ENCODE results near the gene TBCD. TPM values are rescaled to one million over a fixed set of nuclear protein-coding genes. Genes with fewer than 3 reads are reported as not detected.

Gene TBCD
- total RNA-seq, 1 experiment from 2014 or later = 94.6 TPM

DNA sequence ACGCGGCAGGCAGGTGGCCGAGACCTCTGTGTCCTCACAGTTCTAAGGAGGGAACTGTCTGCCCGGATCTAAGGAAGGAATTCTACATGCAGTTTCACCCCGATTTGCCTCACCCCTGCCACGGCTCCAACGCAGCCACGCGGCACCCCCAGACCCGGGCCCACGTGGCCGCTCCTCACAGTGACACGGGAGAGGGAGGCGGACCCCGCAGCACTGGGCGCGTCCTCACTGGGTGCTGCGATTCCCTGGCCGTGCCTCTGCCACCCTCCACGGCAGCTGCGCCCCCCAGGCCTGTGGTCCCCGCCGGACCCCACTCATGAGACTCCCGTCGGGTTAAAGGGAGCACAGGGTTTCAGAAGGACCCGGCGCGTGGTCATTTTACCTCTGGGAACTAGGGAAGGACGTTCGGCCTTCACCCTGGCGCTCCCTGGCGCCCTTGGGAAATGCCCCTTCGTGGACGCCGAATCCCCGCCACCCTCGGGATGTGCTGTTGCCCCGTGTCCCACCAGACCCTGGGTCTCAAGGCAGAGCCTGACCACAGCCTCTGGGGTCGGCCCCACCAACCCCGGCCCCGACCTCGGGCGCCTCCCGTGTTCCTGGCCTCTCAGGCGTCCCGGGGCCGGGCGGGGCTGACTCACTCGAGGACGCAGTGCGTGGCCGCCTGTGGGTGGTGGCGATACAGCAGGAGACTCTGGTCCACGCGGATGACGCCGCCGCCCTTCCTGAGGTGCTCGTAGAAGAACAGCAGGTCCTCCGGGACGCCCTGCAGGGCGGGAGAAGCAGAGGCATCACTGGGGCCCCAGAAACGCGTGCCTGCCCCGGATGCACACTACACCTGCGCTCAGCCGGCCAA lies 208.8 kb downstream of the TBCD start:
- H3K4me1 Mint-ChIP-seq (ENCODE audit: low read depth, unreplicated experiment) = no peaks in the 10 kb centered on the region
- Histone ChIP-seq H3K27me3 (replicated peaks; ENCODE audit: control insufficient read depth, insufficient read depth, low read length) (no peaks in the 10 kb centered on the region), H3K36me3 (ENCODE audit: control insufficient read depth, insufficient read depth, low read length) (peaks cover 4% of the 10 kb centered on the region), H3K4me3 (ENCODE audit: low read depth, low read length) (no peak overlapping the region), H3K9me3 (no peaks in the 10 kb centered on the region), H3K4me1 (no peaks in the 10 kb centered on the region)
- ChIA-PET POLR2A (no interaction called here), CTCF (no interaction called here)
- TF ChIP-seq, protein P1, sequence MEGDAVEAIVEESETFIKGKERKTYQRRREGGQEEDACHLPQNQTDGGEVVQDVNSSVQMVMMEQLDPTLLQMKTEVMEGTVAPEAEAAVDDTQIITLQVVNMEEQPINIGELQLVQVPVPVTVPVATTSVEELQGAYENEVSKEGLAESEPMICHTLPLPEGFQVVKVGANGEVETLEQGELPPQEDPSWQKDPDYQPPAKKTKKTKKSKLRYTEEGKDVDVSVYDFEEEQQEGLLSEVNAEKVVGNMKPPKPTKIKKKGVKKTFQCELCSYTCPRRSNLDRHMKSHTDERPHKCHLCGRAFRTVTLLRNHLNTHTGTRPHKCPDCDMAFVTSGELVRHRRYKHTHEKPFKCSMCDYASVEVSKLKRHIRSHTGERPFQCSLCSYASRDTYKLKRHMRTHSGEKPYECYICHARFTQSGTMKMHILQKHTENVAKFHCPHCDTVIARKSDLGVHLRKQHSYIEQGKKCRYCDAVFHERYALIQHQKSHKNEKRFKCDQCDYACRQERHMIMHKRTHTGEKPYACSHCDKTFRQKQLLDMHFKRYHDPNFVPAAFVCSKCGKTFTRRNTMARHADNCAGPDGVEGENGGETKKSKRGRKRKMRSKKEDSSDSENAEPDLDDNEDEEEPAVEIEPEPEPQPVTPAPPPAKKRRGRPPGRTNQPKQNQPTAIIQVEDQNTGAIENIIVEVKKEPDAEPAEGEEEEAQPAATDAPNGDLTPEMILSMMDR (IDR thresholded peaks at IDR 0.05; ENCODE audit: insufficient read depth in 1 of 2, low read depth in 1 of 2, low read length in 1 of 2, severe bottlenecking in 1 of 2, unreplicated experiment in 1 of 2) = no peak
- H3K27ac Mint-ChIP-seq (ENCODE audit: unreplicated experiment) = no peak overlapping the region
- H3K27me3 Mint-ChIP-seq (ENCODE audit: insufficient read depth, unreplicated experiment) = no peaks in the 10 kb centered on the region
- peaks cover 8% of the 10 kb centered on the region for H3K36me3 Mint-ChIP-seq (ENCODE audit: insufficient read depth, unreplicated experiment)
- BruUV-seq (replicated peaks) = no TSS peak
- peak in 1 of 2 experiments; percentile 31 for DNase-seq
- no peak overlapping the region for H3K4me3 Mint-ChIP-seq (ENCODE audit: unreplicated experiment)
- H3K9me3 Mint-ChIP-seq (ENCODE audit: unreplicated experiment) = no peaks in the 10 kb centered on the region
- intact Hi-C loops (cut with micrococcal nuclease; ENCODE audit: unreplicated experiment) = no loop called here

DNA sequence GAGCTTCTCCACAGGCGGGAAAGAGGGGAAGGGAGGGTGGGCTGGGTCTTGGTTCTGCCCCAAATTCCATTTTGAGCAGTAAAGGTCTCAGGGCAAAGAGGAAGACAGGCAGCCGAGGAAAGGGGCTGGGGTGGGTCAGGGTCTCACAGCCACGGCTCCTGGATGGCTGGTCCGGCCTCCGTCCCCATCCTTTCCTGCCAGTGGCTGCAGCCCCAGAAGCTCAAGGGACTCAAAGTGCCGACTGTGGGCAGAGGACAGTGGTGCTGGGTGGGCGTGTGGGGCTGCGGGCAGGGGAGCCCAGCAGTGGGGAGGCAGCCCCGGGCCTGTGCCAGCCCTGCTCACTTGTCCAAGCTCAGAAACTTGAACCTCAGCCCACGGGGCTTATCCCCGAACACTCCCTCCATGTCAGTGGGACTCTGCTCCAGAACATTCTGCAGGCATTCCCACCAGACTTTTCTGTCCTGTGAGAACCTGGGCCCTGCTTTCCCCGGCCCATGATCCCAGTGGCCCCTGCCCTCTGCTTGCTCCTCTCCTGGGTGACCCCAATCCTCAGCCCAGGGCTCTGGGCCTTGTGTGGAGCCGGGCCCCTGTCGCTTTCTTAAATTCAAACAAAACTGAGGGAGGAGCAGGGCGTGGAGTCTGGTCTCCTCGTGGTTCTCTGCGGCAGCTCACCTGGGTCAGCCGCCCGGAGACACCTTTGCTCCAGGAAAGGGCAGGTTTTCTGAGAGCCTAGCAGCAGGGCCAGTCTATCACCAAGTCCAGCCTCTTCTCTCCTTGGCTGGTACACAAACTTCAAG lies 209.7 kb downstream of the TBCD start:
- ChIA-PET POLR2A (no interaction called here), CTCF (no interaction called here)
- Histone ChIP-seq H3K36me3 (ENCODE audit: control insufficient read depth, insufficient read depth, low read length) (peaks cover 4% of the 10 kb centered on the region), H3K4me3 (ENCODE audit: low read depth, low read length) (no peak overlapping the region), H3K9me3 (no peaks in the 10 kb centered on the region), H3K4me1 (no peaks in the 10 kb centered on the region), H3K27me3 (replicated peaks; ENCODE audit: control insufficient read depth, insufficient read depth, low read length) (no peaks in the 10 kb centered on the region)
- H3K4me1 Mint-ChIP-seq (ENCODE audit: low read depth, unreplicated experiment) = no peaks in the 10 kb centered on the region
- intact Hi-C loops (cut with micrococcal nuclease; ENCODE audit: unreplicated experiment) = no loop called here
- peaks cover 8% of the 10 kb centered on the region for H3K36me3 Mint-ChIP-seq (ENCODE audit: insufficient read depth, unreplicated experiment)
- H3K9me3 Mint-ChIP-seq (ENCODE audit: unreplicated experiment) = no peaks in the 10 kb centered on the region
- no TSS peak for BruUV-seq (replicated peaks)
- H3K27ac Mint-ChIP-seq (ENCODE audit: unreplicated experiment) = no peak overlapping the region
- no peak for DNase-seq
- no peaks in the 10 kb centered on the region for H3K27me3 Mint-ChIP-seq (ENCODE audit: insufficient read depth, unreplicated experiment)
- no peak overlapping the region for H3K4me3 Mint-ChIP-seq (ENCODE audit: unreplicated experiment)
- TF ChIP-seq, protein P1 (IDR thresholded peaks at IDR 0.05; ENCODE audit: insufficient read depth in 1 of 2, low read depth in 1 of 2, low read length in 1 of 2, severe bottlenecking in 1 of 2, unreplicated experiment in 1 of 2) = no peak

DNA sequence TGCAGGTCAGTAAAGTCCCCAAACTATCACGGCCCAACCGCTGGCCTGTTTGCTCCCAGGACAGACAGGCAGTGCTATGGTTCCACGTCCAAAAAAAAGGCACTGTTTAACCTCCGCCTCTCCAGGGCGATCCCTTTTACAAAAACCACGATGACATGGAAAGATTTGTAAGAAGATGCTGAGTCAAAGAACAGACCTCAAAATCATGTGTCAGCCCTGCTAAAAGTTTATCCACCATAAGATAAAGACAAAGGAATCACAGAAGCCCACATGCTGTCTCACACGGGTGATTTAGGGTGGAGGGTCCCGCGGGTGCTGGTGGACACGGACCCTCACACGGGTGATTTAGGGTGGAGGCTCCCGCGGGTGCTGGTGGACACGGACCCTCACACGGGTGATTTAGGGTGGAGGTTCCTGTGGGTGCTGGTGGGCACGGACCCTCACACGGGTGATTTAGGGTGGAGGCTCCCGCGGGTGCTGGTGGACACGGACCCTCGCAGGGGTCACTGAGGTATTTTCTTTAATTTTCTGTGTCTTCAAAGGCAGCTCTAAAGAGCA lies 210.4 kb downstream of the TBCD start:
- Histone ChIP-seq H3K9me3 (no peaks in the 10 kb centered on the region), H3K4me1 (no peaks in the 10 kb centered on the region), H3K4me3 (ENCODE audit: low read depth, low read length) (no peak overlapping the region), H3K36me3 (ENCODE audit: control insufficient read depth, insufficient read depth, low read length) (peaks cover 4% of the 10 kb centered on the region), H3K27me3 (replicated peaks; ENCODE audit: control insufficient read depth, insufficient read depth, low read length) (no peaks in the 10 kb centered on the region)
- intact Hi-C loops (cut with micrococcal nuclease; ENCODE audit: unreplicated experiment) = no loop called here
- H3K4me1 Mint-ChIP-seq (ENCODE audit: low read depth, unreplicated experiment) = no peaks in the 10 kb centered on the region
- BruUV-seq (replicated peaks) = no TSS peak
- H3K27me3 Mint-ChIP-seq (ENCODE audit: insufficient read depth, unreplicated experiment) = no peaks in the 10 kb centered on the region
- no peak for DNase-seq
- peaks cover 8% of the 10 kb centered on the region for H3K36me3 Mint-ChIP-seq (ENCODE audit: insufficient read depth, unreplicated experiment)
- ChIA-PET CTCF (no interaction called here), POLR2A (no interaction called here)
- TF ChIP-seq, protein P1 (IDR thresholded peaks at IDR 0.05; ENCODE audit: insufficient read depth in 1 of 2, low read depth in 1 of 2, low read length in 1 of 2, severe bottlenecking in 1 of 2, unreplicated experiment in 1 of 2) = no peak
- no peak overlapping the region for H3K4me3 Mint-ChIP-seq (ENCODE audit: unreplicated experiment)
- no peak overlapping the region for H3K27ac Mint-ChIP-seq (ENCODE audit: unreplicated experiment)
- H3K9me3 Mint-ChIP-seq (ENCODE audit: unreplicated experiment) = no peaks in the 10 kb centered on the region

Measured in Caco-2 (cell line).